ENCODE measurements around the gene CAMTA1. TPM values are rescaled to one million over a fixed set of nuclear protein-coding genes. Genes with fewer than 3 reads are reported as not detected.

Gene CAMTA1
- total and polyA plus RNA-seq, 12 donors, result 123 to 265 (median 142) TPM

GRCh38 chr1:7389906-7390603, 604.8 kb downstream of the CAMTA1 start:
- ATAC-seq, result peak; percentile 21 to 66 (median 46)
- H3K27ac ChIP-seq, result peak overlapping the region; percentile 68 to 90 (median 80)
- intact Hi-C loops (cut with DNase I), result no loop called here
- TF ChIP-seq CTCF (IDR thresholded peaks at IDR 0.05), result no peak
- WGBS, 2 donors, result 67 to 71% methylated on average over 15 of the region's 15 CpGs
- H3K4me1 ChIP-seq, result peaks cover 7 to 37% (median 27%) of the 10 kb centered on the region in 9 donors
- H3K36me3 ChIP-seq, result no peaks in the 10 kb centered on the region
- peak overlapping the region in 1 of 10 donors; percentile 10 for H3K4me3 ChIP-seq
- H3K9me3 ChIP-seq, result peaks cover 0 to 3% (median under 1%) of the 10 kb centered on the region in 11 donors
- DNase-seq, result peak in 1 of 2 donors; percentile 40
- no peaks in the 10 kb centered on the region for H3K27me3 ChIP-seq

GRCh38 chr1:7390604-7391000, 605.3 kb downstream of the CAMTA1 start:
- no peaks in the 10 kb centered on the region for H3K36me3 ChIP-seq
- no peak overlapping the region for H3K4me3 ChIP-seq
- peak overlapping the region in 3 of 10 donors; percentile 86 to 90 (median 90) for H3K27ac ChIP-seq
- peaks cover 7 to 37% (median 27%) of the 10 kb centered on the region in 9 donors for H3K4me1 ChIP-seq
- DNase-seq, result no peak
- no peak for ATAC-seq
- TF ChIP-seq CTCF (IDR thresholded peaks at IDR 0.05), result no peak
- H3K9me3 ChIP-seq, result peaks cover 0 to 9% (median 6%) of the 10 kb centered on the region in 11 donors
- no peaks in the 10 kb centered on the region for H3K27me3 ChIP-seq
- intact Hi-C loops (cut with DNase I), result no loop called here
- 93% methylated on average over 7 of the region's 7 CpGs for WGBS, 2 donors

- H3K27me3 ChIP-seq, result no peaks in the 10 kb centered on the region
- intact Hi-C loops (cut with DNase I), result no loop called here
- DNase-seq (no peak), ATAC-seq (no peak)
- H3K27ac ChIP-seq, result no peak overlapping the region
- H3K9me3 ChIP-seq, result peaks cover 0 to 27% (median 7%) of the 10 kb centered on the region in 11 donors
- WGBS, 2 donors, result 81 to 88% methylated on average over 1 of the region's 1 CpG
- peaks cover 7 to 27% (median 22%) of the 10 kb centered on the region in 9 donors for H3K4me1 ChIP-seq
- H3K36me3 ChIP-seq, result no peaks in the 10 kb centered on the region
- no peak for TF ChIP-seq CTCF (IDR thresholded peaks at IDR 0.05)
- no peak overlapping the region for H3K4me3 ChIP-seq
Observed at GRCh38 chr1:7393136-7393535, 607.9 kb downstream of the CAMTA1 start.

- Histone ChIP-seq H3K9me3 (peaks cover 0 to 42% (median 11%) of the 10 kb centered on the region in 11 donors), H3K4me1 (peaks cover 0 to 6% (median 1%) of the 10 kb centered on the region in 9 donors), H3K36me3 (no peaks in the 10 kb centered on the region), H3K4me3 (no peak overlapping the region), H3K27ac (no peak overlapping the region), H3K27me3 (no peaks in the 10 kb centered on the region)
- no peak for DNase-seq
- intact Hi-C loops (cut with DNase I), result no loop called here
- TF ChIP-seq CTCF (IDR thresholded peaks at IDR 0.05), result no peak
- 79 to 88% methylated on average over 1 of the region's 1 CpG for WGBS, 2 donors
- ATAC-seq, result no peak
Observed at GRCh38 chr1:7395251-7395650, 610.0 kb downstream of the CAMTA1 start.
